G401.6 (cell line): ENCODE measurements around the gene CCNG2.
"Not testable (repeated sequence)": the region's sequence is repeated elsewhere in the genome, so short reads cannot be mapped to it uniquely, and the experiment has no call there.

Source experiments
- FAIRE-seq: peaks from 2 replicates; lab custom pipeline; 2012; peaks lifted over from hg19 to GRCh38; lab: Jason Lieb, UNC

CCNG2 gene

GRCh38 chr4:77156912-77157858 is at the start of gene CCNG2:
Gene CCNG2 (plus strand): TSS chr4:77157207. CDS start chr4:77158533, 1,326 bp downstream.
- no peak for FAIRE-seq

DNA sequence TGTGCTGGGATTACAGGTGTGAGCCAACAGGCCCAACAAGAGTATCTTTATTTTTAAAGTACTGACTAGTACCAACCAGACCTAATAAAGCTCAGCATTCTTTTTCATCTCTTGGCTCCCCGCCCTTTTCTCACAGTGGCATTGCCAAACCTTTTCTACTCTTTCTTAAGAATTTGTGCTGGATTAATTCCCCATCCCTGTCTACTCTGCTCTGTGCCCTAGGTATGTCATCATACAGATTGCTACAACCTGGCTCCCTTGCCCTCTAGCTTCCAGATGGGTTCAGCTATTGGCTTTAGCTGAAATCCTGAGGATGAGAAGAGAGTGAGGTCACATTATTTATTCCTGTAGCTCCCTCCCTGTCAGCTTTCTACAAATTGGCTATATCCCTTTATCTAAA is 46.3 kb upstream of the CCNG2 start:
- FAIRE-seq = no peak

DNA sequence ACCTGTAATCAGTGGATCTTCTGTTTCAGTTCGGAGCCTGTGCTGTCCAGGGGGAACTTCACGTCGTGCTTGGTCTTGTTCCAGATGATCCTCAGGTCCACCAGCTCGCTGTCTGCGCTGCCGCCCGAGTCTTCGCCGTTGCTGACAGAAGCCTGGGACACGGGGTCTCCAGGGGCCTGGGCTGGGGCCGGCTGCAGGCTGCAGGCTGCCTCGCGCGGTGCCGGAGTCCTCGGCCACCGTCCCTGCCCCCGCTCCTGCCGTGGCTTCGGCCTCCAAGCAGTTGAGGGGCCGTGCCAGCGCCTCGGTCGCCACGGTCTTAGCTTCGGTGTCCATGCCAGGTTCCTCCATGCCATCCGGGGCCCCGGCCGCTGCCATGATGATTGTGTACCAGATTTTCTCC is 43.9 kb upstream of the CCNG2 start:
- no peak for FAIRE-seq

DNA sequence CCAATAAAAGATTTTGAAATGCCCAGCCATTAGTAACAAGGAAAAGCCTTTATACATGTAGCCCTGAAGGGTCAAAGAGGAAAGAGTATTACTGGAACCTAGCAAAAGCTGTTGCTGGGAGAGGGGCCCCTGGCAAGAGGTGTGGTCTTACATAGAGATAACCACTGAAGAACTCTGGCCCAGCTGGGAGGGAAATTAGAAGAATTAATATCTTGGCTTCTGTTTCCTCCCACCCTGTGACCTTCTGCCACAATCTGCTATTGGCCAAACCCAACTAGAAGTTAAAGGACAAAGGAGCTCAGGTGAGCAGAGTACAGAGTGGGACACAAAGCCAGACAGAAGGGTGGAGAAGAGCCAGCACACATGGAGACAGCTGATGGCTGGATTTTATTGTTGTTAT is 39.3 kb upstream of the CCNG2 start:
- no peak for FAIRE-seq

GRCh38 chr4:77120886-77121508 is 36.0 kb upstream of the CCNG2 start:
- no peak for FAIRE-seq

- no peak for FAIRE-seq
Observed at GRCh38 chr4:77121736-77122240, 35.2 kb upstream of the CCNG2 start.

DNA sequence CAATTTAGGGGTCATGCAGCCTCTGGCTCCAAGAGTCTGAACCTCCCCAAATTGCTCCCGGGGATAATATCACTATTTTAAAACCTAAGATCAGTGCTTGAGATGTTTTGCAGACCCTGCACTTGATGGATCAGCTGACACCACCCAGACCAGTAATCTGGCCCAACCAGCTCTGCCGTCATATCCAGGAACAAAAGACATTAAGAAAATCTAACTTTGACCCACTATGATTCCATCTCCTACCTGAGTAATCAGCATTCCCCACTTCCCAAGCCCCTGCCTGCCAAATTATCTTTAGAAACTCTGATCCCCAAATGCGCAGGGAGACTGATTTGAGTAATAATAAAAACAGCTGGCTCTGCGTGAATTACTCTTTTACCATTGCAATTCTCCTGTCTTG is 34.4 kb upstream of the CCNG2 start:
- no peak for FAIRE-seq

- no peak for FAIRE-seq
Observed at GRCh38 chr4:77123411-77123810, 33.6 kb upstream of the CCNG2 start.

DNA sequence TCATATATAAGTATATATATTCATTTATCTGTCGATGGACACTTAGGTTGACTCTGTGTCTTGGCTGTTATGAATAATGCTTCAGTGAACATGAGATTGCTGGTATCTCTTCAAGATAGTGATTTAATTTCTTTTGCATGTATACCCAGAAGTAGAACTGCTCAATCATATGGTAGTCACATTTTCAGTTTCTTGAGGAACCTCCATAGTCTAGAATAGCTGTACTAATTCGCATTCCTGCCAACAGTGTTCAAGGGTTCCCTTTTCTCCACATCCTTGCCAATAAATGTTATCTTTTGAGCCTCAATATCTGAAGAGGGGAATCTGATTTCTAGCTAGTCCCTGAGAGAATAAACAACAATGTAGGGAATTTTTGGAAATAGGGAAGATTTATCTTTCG is 32.4 kb upstream of the CCNG2 start:
- FAIRE-seq = no peak

- no peak for FAIRE-seq
Observed at GRCh38 chr4:77125961-77126360, 31.0 kb upstream of the CCNG2 start.

- FAIRE-seq = no peak
Observed at GRCh38 chr4:77126809-77127208, 30.2 kb upstream of the CCNG2 start.

- FAIRE-seq = no peak
Observed at GRCh38 chr4:77127215-77127614, 29.8 kb upstream of the CCNG2 start.

- no peak for FAIRE-seq
Observed at GRCh38 chr4:77127837-77128621, 29.0 kb upstream of the CCNG2 start.

DNA sequence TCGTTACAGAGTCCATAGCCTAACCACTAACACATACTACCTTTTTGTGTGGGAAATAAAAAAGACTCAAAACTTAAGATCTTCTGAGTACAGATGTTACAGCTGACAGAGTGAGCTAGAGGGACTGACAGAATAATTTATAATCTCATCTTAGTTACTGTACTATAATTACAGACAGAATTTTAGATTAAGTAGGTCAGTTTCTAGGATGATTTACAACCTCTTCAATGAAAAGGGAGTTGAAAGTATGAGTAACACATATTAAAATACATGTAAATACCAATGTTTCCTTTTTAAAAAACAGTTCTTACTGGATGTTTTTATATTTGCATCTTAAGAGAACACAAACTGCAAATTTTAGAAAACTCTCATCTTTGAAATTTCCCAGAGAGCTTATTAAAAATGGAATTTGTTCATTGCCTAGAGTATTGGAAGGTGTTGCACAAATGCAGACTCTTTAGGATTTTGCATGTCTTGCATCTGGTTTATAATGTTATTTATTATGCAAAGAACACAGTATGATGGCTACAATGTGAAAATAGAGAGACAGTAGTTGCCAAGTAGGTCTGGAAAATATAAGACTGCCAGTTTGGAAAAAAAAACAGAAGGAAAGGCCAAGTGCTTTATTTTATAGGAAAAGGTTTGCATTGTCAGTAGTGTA is 24.2 kb upstream of the CCNG2 start:
- no peak for FAIRE-seq

DNA sequence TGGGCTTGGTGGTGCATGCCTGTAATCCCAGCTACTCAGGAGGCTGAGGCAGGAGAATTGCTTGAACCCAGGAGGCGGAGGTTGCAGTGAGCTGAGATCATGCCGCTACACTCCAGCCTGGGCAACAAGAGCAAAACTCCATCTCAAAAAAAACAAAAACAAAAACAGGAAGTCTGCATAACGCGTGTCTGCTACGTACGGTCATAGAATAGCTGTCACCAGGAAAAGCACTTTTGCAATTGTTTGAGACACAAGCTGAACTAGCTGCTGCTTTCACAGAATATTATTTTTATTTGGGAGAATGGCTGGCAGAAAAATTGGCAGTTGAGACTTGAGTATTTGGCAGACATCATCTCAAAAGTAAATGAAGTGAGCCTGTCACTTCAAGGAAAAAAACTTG is 19.6 kb upstream of the CCNG2 start:
- FAIRE-seq = not testable (repeated sequence)

- FAIRE-seq = no peak
Observed at GRCh38 chr4:77141964-77142645, 14.9 kb upstream of the CCNG2 start.

DNA sequence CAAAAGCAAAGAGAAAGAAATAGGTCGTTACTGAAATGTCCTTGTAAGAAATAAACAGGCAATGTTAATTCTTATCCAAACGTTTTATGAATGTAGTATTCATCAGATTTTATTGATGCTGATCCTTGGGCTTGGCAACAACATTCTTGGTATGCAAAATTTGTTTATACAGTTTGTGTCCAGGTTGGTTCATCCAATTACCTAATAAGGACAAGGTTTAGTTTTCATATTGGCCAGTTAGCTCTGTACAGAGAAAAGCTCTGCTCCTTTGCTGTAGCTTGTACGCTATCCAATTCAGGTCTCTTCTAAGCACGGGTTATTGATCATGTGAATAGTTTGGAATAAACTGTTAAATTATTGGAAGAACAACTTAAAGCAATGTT is 14.4 kb upstream of the CCNG2 start:
- FAIRE-seq = no peak

DNA sequence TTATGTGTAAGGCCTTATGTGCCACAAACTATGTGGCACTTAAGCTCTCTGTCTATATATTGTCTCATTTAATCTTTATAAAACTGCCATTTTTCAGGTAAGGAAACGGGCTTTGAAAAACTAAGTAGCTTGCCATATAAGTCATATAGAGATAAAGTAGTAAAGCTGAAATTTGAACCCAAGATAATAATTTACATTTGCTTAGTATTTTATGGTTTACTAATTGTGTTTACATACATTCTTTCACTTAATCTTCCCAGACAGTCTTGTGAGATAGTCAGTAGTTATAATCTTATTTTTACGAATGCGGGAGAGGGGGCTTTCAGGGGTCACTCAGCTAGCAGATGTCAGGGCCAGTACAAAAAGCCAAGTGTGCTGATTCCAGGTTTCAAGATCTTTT is 13.9 kb upstream of the CCNG2 start:
- FAIRE-seq = no peak

GRCh38 chr4:77145842-77146185 is 11.2 kb upstream of the CCNG2 start:
- FAIRE-seq = no peak

DNA sequence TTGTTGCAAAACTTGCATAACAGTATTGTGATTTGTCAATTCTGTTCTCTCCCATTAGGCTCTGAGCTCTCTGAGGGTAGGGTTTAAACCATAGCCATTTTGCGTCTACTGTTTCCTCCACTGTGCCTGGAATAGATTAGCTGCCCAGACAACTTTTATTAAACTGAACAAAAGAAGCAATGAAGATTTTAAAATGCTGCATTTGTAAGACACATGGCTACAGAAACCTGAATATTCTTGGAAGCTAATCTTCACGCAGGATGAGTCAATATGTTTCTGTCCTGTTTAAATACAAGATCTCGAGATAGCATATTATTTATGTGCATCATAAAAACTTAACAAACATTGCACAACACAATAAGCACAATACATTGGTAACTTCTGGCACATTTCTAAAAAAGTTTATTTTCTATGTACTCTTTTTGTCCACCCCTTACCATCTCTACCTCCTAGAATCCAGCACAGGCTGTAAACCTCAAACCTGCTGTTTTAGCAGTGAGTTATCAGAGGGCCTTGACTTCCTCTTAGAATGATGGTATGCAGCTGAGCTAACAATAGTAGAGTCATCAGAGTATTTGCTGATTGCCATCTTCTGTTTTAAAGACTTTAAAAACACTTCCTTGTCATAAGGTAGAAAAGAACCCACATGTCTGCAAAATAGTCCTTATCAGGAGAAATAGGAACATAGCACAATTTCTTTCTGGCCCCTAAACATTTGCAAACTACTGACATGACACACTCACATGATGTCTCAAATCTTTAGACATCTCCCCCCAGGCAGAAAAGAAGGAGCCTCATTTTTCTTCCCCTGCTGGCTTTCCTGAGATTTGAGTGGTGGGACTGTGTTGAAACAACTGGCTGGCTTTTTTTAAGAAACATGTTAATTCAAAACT is 10.6 kb upstream of the CCNG2 start:
- FAIRE-seq = no peak
